HepG2 (cell line): ENCODE data around the gene ARFIP2. TPM values are rescaled to one million over a fixed set of nuclear protein-coding genes. Genes with fewer than 3 reads are reported as not detected.
A peak's percentile ranks its signal among the peaks of the same experiment; 100 is the strongest.

Experiments
- CEBPG ChIP-seq: IDR thresholded peaks from 2 replicates; pipeline ENCODE4 v1.6.1; 2016
- GMEB2 ChIP-seq: IDR thresholded peaks from 2 replicates; pipeline ENCODE4 v1.6.1; 2016; ENCODE audit warnings: missing biosample characterization, missing genetic modification reagents, low read depth
- HES4 ChIP-seq: sonication (generic); formaldehyde crosslinking; IDR thresholded peaks from 2 replicates; pipeline ENCODE4 v1.9.0; 2021; ENCODE audit warnings: mild to moderate bottlenecking, missing genetic modification reagents, borderline replicate concordance
- IRF1 ChIP-seq: sonication (generic); formaldehyde crosslinking; IDR thresholded peaks from 2 replicates; pipeline ENCODE4 v1.4.0; 2020; ENCODE audit warnings: low read depth, mild to moderate bottlenecking, missing genetic modification reagents
- NCOR1 ChIP-seq: fragments of 200-600 bp; sonication (generic); IDR thresholded peaks from 2 replicates; pipeline ENCODE4 v1.7.0; 2017; ENCODE audit warnings: antibody characterized with exemption, low read length, borderline replicate concordance
- REPIN1 ChIP-seq: sonication (generic); formaldehyde crosslinking; IDR thresholded peaks from 2 replicates; pipeline ENCODE4 v1.8.0; 2022; ENCODE audit warnings: missing genetic modification reagents, low read depth, mild to moderate bottlenecking, borderline replicate concordance
- SP5 ChIP-seq: IDR thresholded peaks from 2 replicates; pipeline ENCODE4 v1.6.1; 2016; ENCODE audit warnings: low read depth, borderline replicate concordance
- ZFP82 ChIP-seq: sonication (generic); formaldehyde crosslinking; IDR thresholded peaks from 2 replicates; pipeline ENCODE4 v1.5.1; 2020; ENCODE audit warnings: mild to moderate bottlenecking, missing genetic modification reagents, borderline replicate concordance
- ZNF564 ChIP-seq: sonication (generic); formaldehyde crosslinking; IDR thresholded peaks from 2 replicates; pipeline ENCODE4 v1.8.1; 2023; ENCODE audit warnings: mild to moderate bottlenecking, missing genetic modification reagents
- ZNF644 ChIP-seq: IDR thresholded peaks from 2 replicates; pipeline ENCODE4 v1.6.1; 2016; ENCODE audit warnings: low read depth
- polyA plus RNA-seq, 8 experiments: library from polyadenylated mRNA; depleted of rRNA in 3 of 8; stranded (reverse) in 7 of 8; unstranded in 1 of 8; fragments of >200 nt; fragmentation: Illumina TruSeq in 4 of 8; extraction: Trizol in 4 of 8; gene quantifications; 2 replicates each; pipeline versions ENCODE4 v1.2.1 to v1.2.3, GENCODE V29; 2011 to 2016; ENCODE audit warnings: low read depth in 4 of 8, missing spikeins in 1 of 8, mixed read lengths in 1 of 8; ENCODE audit not compliant: insufficient read depth in 1 of 8
- total RNA-seq, 5 experiments: library from RNA; depleted of rRNA; stranded (reverse); fragments of >200 nt; fragmentation: Illumina TruSeq; extraction: Trizol; gene quantifications; 2 replicates each; pipeline ENCODE4 v1.2.3, GENCODE V29; 2016; ENCODE audit warnings: low read depth in 1 of 5
- TF ChIP-seq, protein P1 (sequence below): sonication (generic); formaldehyde crosslinking; IDR thresholded peaks from 2 replicates; pipeline ENCODE4 v1.4.0; 2020; ENCODE audit warnings: missing genetic modification reagents, borderline replicate concordance
- TF ChIP-seq, protein P2 (sequence below): IDR thresholded peaks from 2 replicates; pipeline ENCODE4 v1.6.1; 2016; ENCODE audit warnings: mild to moderate bottlenecking
- TF ChIP-seq, protein P3 (sequence below): sonication (generic); formaldehyde crosslinking; IDR thresholded peaks from 2 replicates; pipeline ENCODE4 v1.5.1; 2020; ENCODE audit warnings: mild to moderate bottlenecking, missing genetic modification reagents, borderline replicate concordance

Gene ARFIP2
- total and polyA plus RNA-seq, 2 of the 13 experiments (the other 11 are each of a cell fraction or from before 2014, with no cell fraction given) = 56.6 to 60.2 TPM

- 0 out of 2 replicates have a peak, but pooled peaks have one; percentile 63 for TF ChIP-seq REPIN1 (CRISPR knock-in tag)
- TF ChIP-seq GMEB2 (CRISPR knock-in tag) = no peak
- TF ChIP-seq ZNF564 (CRISPR knock-in tag) = no peak
- TF ChIP-seq SP5 (CRISPR knock-in tag) = 0 out of 2 replicates have a peak, but pooled peaks have one; percentile 26
- TF ChIP-seq ZNF644 = peak; percentile 83; the same call in 1 of the 2 replicates
- peak; percentile 33; the same call in 1 of the 2 replicates for TF ChIP-seq NCOR1
- no peak for TF ChIP-seq IRF1 (CRISPR knock-in tag)
- TF ChIP-seq, protein P1, sequence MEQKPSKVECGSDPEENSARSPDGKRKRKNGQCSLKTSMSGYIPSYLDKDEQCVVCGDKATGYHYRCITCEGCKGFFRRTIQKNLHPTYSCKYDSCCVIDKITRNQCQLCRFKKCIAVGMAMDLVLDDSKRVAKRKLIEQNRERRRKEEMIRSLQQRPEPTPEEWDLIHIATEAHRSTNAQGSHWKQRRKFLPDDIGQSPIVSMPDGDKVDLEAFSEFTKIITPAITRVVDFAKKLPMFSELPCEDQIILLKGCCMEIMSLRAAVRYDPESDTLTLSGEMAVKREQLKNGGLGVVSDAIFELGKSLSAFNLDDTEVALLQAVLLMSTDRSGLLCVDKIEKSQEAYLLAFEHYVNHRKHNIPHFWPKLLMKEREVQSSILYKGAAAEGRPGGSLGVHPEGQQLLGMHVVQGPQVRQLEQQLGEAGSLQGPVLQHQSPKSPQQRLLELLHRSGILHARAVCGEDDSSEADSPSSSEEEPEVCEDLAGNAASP (CRISPR knock-in tag) = peak; percentile 59; the same call in 1 of the 2 replicates
- TF ChIP-seq ZFP82 (CRISPR knock-in tag) = 0 out of 2 replicates have a peak, but pooled peaks have one; percentile 18
- TF ChIP-seq, protein P2, sequence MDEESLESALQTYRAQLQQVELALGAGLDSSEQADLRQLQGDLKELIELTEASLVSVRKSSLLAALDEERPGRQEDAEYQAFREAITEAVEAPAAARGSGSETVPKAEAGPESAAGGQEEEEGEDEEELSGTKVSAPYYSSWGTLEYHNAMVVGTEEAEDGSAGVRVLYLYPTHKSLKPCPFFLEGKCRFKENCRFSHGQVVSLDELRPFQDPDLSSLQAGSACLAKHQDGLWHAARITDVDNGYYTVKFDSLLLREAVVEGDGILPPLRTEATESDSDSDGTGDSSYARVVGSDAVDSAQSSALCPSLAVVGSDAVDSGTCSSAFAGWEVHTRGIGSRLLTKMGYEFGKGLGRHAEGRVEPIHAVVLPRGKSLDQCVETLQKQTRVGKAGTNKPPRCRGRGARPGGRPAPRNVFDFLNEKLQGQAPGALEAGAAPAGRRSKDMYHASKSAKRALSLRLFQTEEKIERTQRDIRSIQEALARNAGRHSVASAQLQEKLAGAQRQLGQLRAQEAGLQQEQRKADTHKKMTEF (CRISPR knock-in tag) = peak; percentile 69; the same call in 1 of the 2 replicates
- no peak for TF ChIP-seq HES4 (CRISPR knock-in tag)
- TF ChIP-seq CEBPG (CRISPR knock-in tag) = peak; percentile 74
- TF ChIP-seq, protein P3, sequence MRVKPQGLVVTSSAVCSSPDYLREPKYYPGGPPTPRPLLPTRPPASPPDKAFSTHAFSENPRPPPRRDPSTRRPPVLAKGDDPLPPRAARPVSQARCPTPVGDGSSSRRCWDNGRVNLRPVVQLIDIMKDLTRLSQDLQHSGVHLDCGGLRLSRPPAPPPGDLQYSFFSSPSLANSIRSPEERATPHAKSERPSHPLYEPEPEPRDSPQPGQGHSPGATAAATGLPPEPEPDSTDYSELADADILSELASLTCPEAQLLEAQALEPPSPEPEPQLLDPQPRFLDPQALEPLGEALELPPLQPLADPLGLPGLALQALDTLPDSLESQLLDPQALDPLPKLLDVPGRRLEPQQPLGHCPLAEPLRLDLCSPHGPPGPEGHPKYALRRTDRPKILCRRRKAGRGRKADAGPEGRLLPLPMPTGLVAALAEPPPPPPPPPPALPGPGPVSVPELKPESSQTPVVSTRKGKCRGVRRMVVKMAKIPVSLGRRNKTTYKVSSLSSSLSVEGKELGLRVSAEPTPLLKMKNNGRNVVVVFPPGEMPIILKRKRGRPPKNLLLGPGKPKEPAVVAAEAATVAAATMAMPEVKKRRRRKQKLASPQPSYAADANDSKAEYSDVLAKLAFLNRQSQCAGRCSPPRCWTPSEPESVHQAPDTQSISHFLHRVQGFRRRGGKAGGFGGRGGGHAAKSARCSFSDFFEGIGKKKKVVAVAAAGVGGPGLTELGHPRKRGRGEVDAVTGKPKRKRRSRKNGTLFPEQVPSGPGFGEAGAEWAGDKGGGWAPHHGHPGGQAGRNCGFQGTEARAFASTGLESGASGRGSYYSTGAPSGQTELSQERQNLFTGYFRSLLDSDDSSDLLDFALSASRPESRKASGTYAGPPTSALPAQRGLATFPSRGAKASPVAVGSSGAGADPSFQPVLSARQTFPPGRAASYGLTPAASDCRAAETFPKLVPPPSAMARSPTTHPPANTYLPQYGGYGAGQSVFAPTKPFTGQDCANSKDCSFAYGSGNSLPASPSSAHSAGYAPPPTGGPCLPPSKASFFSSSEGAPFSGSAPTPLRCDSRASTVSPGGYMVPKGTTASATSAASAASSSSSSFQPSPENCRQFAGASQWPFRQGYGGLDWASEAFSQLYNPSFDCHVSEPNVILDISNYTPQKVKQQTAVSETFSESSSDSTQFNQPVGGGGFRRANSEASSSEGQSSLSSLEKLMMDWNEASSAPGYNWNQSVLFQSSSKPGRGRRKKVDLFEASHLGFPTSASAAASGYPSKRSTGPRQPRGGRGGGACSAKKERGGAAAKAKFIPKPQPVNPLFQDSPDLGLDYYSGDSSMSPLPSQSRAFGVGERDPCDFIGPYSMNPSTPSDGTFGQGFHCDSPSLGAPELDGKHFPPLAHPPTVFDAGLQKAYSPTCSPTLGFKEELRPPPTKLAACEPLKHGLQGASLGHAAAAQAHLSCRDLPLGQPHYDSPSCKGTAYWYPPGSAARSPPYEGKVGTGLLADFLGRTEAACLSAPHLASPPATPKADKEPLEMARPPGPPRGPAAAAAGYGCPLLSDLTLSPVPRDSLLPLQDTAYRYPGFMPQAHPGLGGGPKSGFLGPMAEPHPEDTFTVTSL = no peak
Observed at GRCh38 chr11:6440906-6441358, 40.2 kb downstream of the ARFIP2 start, which contains the start of gene HPX (continued).
